Right lobe of liver (tissue), 4 donors: Measurements from ENCODE around the gene WDR88.

Experiments
- CTCF ChIP-seq, 4 donors: fragments of 200-600 bp in 3 of 4; fragments of 450-650 bp in 1 of 4; IDR thresholded peaks; one replicate each; pipeline versions ENCODE4 v1.5.1 to v1.8.0; 2016 to 2022; ENCODE audit warnings: antibody characterized with exemption in 4 of 4, mild to moderate bottlenecking in 2 of 4
- POLR2A ChIP-seq: fragments of 450-650 bp; IDR thresholded peaks from one replicate; pipeline ENCODE4 v1.6.1; 2017; ENCODE audit warnings: antibody characterized with exemption, mild to moderate bottlenecking
- donor health status: DM: no; HTN: no; CAD: no.
- donor health status: DM: no; HTN: no; CAD: no.
- donor health status: DM: no; HTN: yes; CAD: no.

GRCh38 chr19:33090179-33090578, 41.7 kb upstream of the WDR88 start:
- TF ChIP-seq CTCF (IDR thresholded peaks at IDR 0.05) (no peak), POLR2A (no peak)
